HG02571 (cell line): ENCODE data around the gene COX6B2.

ENCODE experiments used
- ATAC-seq: cut with Tn5 transposase; IDR thresholded peaks from one replicate; pipeline ENCODE4 v1.9.1; 2021; ENCODE audit warnings: mild to moderate bottlenecking, moderate library complexity; ENCODE audit not compliant: unreplicated experiment

The COX6B2 gene

DNA sequence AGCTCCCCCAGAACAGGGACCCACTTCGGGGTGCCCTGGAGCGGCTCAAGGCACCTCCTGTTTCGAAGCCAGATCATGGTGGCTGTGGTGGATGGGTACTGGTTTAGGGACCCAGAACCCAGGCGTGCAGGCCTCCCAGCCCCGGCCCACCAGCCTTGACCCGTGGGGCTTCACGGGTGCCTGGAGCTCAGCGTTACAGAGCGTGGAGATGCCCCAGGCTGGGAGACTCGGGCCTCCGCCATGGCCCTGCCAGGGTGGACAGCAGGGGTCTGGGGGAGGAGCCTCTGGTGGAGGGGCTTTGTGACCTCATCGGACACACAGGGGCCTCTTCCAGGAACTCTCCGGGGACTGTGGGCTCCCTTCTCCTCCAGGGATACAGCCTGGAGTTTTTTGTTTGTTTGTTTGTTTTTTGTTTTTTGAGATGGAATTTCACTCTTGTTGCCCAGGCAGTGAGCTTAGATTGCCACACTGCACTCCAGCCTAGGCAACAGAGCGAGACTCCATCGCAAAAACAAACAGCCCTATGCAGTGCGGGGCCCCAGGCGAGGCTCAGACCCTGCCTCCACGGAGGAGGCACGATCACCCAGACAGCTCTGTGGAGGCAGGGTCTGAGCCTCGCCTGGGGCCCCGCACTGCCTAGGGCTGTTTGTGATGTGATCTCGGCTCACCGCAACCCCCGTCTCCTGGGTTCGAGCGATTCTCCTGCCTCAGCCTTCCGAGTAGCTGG lies 8.6 kb upstream of the COX6B2 start, which contains the start of gene GARIN5B:
Gene GARIN5B (minus strand): TSS at position 271 of the 727 bp plus-strand sequence. CDS start 194 bp downstream, at position 77.
- ATAC-seq: no peak

DNA sequence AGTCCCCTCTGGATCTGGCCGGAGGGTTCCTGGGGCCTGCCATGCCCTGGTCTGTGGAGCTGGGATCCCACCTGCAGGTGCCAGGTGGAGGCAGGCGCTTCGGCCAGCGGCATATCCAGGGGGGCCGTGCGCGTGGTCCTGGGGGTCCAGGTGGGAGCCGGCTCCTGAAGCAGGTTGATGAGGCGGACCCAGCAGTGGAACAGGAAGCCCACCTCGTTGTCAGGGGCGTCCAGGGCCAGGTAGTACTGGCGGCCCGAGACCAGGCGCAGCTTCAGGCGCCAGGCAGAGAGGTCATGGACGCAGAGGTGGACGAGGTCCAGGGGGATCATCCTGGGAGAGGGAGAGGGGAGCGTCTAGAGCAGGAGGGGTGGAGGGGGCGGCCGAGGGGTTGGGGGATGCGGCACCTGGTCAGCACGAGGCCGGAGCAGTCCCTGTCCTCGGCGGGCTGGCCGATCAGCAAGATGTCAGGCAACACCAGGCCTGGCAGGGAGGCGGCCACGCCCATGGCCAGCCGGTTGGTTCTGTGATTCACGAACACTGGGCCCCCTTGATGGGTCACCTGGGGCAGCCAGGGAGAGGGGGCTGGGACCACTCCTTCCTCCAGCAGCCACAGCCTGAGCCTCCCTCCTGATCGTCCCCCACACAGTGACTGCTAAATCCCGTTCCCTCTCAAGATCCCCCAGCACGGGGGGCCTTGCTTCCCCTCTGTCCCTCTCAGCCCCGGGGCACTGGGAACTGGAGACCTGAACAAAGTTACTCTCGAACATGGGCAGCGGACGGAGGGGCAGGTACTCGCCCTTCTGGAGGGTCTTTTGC lies 7.9 kb upstream of the COX6B2 start:
- ATAC-seq: no peak

DNA sequence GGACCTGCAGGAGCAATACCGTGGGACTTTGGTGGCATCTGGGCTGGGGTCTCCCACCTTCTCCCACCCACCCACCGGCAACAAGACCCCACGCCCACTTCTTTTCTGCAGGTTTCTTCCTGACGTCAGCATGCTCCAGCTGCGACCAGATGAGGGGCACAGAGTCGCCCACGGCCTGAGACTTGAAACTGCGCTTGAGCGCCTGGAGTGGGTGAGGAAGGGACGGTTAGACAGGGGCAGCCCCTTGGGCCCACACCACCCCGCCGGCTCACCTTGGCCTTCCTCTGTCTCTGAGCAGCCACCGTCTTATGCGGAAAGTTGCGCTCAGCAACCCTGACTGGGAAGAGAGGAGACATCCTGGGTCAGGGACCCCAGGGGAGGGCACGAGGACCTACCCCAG lies 6.4 kb upstream of the COX6B2 start:
- ATAC-seq: no peak

DNA sequence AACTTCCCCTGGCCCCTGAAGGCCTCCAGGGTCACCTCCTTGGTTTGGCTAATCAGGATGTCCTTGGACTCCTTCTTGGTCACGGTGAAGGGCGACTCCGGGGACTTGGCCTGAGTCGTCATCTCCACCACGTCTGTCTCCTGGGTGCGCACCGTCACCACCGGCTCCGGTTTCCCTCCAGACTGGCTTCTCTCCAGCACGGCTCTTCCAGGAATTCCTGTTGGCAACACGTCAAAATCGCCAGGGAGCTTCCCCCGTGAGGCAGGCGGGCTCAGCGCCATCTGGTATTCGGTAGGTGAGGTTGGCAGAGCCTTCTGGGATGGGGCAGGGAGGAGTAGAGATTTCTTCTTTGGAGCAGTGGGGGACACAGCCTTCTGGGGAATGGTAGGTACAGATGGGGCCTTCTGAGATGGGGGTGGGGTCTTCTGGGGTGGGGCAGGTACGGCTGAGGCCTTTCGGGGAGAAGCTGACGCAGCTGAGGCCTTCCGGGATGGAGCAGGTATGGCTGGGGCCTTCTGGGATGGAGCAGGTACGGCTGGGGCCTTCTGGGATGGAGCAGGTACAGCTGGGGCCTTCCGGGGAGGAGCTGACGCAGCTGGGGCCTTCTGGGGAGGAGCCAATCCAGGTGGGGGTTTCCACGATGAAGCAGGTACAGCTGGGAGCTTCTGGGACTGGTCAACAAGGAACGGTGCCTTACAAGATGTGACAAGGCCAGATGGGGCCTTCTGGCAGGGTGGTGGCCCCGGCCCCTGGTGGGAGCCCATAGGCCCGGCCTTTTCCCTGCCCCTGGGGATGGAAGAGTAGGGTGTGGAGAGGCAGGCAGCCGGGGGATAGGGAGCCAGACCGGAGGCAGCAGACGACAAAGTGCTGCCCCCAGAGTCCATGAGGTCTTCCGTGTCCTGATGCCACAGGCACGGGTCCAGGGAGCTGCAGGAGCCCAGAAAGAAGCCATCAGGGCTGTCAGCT lies 4.7 kb upstream of the COX6B2 start:
- ATAC-seq: no peak

DNA sequence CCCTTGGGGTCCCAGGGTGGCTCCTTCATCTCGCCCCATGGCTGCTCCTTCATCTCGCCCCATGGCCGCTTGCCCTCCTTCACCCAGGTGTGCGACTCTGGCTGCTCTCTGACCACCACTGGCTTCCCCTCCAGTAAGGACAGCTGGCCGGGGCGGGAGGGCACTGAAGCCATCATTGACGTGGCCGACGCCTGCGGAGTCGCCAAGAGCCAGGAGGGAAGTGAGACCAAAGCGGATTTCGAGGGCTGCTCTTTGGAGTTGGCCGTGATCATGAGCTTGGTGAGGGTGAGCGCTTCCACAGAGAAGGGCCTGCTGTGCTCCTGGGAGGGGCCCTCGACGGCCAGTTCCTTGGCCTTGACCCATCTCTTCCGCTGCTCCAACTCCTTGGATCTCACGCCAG lies 4.0 kb upstream of the COX6B2 start:
- ATAC-seq: no peak

DNA sequence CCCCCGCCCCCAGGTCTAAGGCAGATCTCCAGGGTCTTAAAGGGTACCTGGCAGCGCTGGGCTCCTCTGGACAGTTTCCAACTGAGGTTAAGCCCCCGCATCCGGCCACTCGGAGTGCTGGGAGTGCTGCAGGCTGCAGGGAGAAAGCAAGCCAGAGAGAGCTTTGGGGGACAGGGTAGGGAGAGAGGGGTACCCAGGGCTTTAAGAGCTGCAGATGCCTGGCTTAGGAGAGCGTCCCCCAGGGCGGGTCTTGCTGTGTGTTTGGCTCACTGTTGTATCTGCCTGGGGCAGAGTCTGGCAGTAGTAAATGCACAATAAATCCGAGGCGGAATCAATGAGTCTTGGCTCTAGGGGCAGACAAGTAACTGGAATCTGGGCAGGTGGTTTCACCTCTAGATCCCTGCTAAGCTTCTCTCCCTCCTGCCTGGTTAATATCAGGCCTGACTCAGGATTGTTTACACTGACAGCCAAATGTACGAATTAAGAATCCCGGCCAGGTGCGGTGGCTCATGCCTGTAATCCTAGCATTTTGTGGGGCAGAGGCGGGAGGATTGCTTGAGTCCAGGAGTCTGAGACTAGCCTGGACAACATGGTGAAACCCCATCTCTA lies 798 bp upstream of the COX6B2 start:
- ATAC-seq: no peak

DNA sequence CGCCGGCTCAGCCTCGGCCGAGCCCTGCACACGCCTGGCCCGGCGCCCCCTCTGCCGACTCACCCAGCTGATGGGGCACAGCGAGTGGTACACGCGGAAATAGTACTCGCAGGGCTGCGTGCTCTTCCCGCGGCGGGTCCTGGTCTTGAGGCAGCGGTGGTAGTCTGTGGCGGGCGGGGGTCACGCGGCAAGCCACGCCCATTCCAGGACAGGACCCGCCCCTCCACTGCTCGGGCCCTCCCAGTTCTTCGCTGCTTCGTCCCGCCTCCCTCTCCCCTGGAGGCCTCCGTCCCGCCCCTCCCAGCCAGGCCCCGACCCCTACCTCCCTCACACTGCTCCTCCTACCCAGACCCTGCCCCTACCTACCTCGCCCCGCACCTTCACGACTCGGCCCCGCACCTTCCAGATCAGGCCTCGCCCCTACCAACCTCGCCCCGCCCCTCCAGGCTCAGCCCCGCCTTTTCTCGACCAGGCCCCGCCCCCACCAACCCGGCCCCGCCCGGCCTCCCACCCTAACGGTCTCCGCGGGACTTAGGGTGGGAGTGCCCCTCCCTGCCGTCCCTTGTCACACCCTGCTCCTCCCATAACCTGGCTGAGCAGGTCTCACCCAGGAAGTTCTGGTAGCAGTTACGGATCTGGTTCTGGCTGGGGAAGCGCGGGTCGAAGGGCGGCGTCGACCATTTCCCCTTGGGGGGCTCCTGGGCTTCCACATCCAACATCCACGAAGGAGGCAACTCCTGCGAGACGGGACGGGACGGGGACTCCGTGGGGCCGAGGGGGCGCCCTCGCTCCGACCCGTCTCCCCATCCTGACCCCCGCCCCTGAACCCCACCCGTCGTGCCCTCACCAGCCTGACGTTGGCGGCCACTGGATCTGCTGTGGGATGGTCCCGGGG lies 469 bp downstream of the COX6B2 start:
- no peak for ATAC-seq

DNA sequence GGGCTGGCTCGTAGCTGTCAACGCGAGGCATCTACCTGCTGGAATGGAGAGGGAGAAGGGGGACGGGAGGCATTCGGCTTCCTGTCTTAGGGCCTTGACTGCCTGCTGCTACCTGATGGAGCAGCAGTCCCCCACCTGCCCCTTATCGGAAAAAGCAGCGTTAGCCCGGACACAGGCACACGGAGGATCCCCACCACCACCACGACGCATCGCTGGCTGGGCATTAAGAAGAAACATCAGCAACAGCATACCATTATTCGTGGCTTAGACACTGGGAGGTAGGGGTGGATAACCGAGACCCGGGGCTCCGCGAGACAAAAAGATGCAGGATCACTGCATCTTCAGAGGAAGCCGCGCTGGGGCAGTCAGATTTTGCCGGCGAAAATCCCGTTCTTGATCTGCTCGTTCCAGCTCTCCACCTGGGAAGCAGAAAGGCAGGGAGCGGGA lies 1.1 kb downstream of the COX6B2 start:
- ATAC-seq: no peak

DNA sequence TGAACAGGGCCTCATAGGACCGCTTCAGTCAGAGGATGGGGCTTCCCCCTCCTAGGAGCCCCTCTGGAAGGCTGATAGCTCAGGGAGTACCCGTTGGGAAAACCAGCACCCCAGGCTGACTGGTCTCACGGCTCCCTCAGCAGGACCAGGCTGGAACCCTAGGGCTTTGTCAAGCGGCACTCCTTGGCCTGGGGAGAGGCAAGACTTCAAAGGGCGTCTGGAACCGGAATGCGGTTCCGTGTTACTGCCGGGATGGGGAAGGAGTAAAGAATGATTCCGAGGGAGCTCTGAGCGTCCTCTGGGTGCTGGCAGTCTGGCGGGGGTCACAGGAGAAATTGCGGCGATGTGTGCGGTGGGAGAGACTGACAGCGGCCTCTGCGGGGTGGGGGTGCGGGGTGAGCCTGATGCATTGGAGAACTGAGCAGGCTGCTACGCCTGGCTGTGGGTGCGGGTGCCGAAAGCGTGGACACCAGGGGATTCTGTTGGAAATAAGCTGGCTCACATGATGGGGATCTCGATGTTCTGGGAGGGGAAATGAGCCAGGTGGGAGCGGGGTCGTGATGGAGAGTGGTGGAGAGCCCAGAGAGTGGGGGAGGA lies 1.9 kb downstream of the COX6B2 start:
- ATAC-seq: no peak

DNA sequence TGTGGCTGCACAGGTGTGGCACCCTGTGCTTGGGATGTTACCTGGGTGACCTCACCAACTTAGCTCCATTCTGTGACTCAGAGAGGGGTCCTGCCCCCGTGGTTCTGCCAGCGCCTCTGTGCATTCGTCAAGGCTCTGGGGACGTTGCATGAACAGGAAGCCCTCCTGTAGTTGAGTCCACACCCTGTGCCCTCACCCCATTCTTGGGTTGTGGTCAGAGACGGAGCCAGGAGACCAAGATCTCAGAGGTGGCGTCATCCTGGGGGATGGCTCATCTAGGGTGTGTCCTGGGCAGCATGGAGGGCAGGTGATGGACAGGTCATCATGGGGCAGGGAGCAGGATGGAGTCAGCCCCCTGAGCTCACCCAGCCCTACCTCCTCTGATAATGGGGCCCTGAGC lies 2.5 kb downstream of the COX6B2 start:
- no peak for ATAC-seq

DNA sequence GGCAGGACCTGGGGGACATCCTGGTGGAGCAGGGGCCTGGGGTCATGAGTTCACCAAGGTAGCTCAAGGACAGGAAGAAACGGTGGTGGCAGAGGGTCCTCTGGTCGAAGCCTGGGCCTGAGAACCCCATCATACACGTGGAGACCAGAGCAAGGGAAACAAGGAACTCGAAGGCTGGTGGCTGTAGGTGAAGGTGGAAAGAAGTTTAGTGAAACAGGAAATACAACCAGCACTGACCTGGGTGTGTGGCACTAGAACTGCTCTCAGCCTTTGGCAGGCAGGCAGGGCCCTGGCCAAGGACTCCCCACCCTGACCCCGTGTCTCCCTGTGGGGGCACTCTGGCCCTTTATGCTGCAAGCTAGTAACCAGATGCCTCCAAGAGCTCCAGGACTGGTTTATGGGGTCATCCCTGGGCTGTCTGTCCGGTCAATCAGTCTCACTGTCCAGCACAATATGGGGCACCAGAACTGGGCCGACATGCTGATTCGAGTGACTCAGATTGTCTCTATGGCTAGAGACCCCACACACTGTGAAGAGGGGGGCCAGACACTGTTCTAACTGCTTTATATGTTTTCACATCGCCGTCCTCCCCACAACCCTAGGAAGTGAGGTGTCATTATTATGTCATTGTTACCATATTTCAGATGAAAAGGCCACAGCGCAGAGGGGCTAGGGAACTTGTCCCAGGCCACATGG lies 3.8 kb downstream of the COX6B2 start:
- ATAC-seq: no peak

DNA sequence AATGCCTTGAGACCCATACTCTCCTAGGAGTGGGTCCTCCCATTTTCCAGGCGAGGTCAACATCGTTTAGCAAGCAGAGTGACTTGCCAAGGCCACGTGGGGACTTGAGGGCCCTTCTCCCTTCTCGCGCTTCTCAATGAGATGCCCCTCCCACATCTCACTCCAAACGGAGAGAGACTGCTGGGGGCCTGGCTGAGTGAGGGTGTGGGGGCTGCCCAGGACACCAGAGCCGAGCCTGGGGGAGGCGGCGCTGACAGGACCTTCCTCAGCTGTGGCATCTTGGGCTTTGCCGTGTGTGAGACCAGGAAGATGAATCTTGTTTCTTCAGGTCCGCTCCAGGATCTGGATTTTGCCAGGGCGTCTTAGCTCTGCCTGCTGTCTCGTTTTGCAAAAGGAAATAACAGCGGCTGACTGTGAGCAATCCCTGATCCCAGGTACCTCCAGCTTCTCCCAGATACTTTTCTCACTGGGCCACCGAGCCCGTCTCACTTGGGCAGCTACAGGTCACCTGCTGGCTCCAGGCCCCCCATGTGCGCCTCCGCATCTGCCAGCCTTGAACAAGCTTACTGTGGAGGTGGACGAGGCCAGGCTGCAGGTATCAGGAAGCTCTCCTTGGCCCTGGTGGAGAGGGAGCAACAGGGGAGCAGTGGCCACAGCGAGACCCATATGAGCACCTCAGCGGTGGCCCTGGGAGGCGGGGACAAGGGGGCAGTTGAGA lies 6.0 kb downstream of the COX6B2 start:
- ATAC-seq: no peak

DNA sequence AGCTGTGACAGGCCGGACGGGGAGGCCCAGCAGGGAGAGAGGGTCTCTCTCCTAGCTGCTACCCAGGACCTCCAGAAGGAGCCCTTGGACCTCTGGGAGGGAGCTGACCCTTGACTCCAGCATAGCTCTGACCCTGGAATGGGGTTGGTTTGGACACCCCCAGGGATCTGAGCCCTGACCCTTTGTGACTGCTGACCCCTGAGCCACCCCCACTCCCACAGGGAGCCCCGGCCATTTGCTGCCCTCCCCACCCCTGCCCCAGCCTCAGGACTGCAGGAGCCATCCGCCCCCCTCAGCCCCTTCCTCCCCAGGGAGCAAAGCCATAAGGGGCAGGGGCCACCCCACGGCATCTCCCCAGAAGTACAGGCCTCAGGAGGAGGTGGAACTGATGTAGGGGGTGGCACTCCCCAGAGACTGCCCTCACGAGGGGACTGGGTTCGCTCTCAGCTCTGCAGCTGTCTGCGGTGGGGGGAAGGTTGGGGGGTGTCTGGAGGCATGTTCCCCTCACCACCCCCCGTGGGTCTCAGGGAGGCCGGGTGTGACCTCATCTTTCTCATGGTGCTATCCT lies 7.0 kb downstream of the COX6B2 start:
- ATAC-seq: no peak

DNA sequence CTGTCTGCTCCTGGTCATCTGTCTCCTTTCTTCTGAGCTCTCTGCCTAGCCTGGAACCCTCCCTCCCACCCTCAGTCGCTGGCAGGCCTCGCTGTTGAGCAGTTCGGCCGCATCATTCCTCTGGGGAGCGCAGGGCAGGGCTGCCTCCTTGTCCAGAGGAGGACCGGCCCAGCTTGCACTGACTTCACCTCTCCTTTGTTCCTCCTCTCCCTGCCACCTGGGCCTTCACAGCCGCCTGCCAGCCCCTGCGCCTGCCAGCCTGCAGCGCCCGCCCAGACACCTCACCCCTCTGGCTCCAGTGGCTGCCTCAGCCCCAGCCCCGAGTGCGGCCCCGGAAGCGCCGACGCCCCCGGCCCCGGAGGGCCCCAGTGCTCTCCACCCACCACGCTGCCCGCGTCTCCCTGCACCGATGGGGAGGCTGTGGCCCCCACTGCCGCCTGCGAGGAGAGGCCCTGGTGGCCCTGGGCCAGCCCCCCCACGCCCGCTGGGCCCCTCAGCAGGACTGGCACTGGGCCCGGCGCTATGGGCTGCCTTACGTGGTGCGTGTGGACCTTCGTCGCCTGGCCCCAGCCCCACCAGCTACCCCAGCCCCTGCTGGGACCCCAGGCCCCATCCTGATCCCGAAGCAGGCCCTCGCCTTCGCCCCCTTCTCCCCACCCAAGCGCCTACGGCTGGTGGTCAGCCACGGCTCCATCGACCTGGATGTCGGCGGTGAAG lies 7.6 kb downstream of the COX6B2 start:
- ATAC-seq: no peak

DNA sequence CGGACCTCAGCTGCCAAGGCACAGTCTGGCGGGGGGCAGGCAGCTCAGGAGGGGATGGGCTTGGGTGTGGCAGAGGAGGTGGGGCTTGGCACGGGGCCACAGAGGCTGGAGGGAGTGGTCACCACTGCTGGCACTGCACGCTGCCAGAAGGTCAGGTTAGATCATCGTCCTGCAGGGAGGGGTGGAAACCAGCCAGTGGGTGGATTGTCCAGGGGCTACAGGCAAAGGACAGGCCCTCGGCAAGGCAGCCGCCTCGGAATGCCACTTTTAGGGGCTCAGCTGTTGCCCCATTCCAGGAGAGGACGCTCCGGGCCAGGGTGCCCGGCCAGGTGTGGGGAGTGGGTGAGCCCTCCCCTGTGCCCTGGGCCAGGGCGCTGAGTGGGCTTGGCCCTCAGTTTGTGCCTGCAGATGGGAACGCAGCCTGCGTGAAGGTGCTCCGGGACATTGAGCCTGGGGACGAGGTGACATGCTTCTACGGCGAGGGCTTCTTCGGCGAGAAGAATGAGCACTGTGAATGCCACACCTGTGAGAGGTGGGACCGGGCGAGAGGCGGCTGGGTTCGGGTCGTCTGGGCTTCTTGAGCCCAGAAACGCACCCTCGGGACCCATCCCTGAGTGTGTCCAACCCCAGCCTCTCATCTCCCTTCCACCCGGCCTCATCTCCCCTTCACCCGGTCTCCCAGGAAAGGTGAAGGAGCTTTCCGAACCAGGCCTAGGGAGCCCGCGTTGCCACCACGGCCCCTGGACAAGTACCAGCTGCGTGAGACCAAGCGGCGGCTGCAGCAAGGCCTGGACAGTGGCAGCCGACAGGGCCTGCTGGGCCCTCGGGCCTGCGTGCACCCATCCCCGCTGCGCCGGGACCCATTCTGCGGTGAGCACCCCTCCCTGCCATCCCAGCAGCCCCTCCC lies 8.4 kb downstream of the COX6B2 start:
- no peak for ATAC-seq
